ENCODE data around the gene PTPN11. TPM values are rescaled to one million over a fixed set of nuclear protein-coding genes. Genes with fewer than 3 reads are reported as not detected.

Gene PTPN11
- polyA plus RNA-seq, 2 of the 4 experiments (the other 2 are of a cell fraction): 78.6 to 194 TPM

DNA sequence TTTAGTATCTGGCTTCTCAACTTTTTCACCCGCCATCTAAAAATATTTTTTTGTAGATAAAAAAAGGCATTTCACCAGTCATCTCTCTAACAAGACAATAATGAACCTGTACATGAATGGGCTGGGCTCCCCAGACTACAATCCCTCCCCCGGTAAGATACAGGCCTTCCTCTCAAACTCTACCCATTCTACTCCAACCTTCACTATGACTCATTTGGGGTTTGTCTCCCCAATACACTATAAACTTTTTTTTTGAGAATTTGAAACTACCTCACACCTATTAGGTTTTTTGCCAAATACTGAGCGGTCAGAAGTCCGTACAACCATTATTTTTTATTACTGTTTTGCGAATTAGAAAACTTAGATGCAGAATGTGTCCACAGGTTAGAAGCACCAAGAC, 10.1 kb upstream of the PTPN11 start:
- FAIRE-seq (no peak), ATAC-seq (no peak), DNase-seq (ENCODE audit: low read depth in 1 of 2, low spot score in 1 of 2) (no peak)
- Histone ChIP-seq H3K4me3 (peak overlapping the region; percentile 66), H3K9me3 (no peaks in the 10 kb centered on the region), H3K4me2 (peak overlapping the region; percentile 87), H3K4me1 (peaks cover 17% of the 10 kb centered on the region), H3K27ac (peak overlapping the region; percentile 92 to 99)
- no peak for TF ChIP-seq RNF2 (IDR thresholded peaks at IDR 0.05; ENCODE audit: borderline replicate concordance, low read depth)
- TF ChIP-seq HEYL (CRISPR knock-in tag; IDR thresholded peaks at IDR 0.05): no peak
- TF ChIP-seq, protein P1, sequence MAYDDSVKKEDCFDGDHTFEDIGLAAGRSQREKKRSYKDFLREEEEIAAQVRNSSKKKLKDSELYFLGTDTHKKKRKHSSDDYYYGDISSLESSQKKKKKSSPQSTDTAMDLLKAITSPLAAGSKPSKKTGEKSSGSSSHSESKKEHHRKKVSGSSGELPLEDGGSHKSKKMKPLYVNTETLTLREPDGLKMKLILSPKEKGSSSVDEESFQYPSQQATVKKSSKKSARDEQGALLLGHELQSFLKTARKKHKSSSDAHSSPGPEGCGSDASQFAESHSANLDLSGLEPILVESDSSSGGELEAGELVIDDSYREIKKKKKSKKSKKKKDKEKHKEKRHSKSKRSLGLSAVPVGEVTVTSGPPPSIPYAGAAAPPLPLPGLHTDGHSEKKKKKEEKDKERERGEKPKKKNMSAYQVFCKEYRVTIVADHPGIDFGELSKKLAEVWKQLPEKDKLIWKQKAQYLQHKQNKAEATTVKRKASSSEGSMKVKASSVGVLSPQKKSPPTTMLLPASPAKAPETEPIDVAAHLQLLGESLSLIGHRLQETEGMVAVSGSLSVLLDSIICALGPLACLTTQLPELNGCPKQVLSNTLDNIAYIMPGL (CRISPR knock-in tag; IDR thresholded peaks at IDR 0.05; ENCODE audit: borderline replicate concordance): 0 out of 2 replicates have a peak, but pooled peaks have one; percentile 50
- no peak for TF ChIP-seq FOSL2 (IDR thresholded peaks at IDR 0.05)
- peak; percentile 54 for TF ChIP-seq FOSL2 (CRISPR knock-in tag; IDR thresholded peaks at IDR 0.05)
- no peak for TF ChIP-seq HOXA7 (CRISPR knock-in tag; IDR thresholded peaks at IDR 0.05)
- no peak for TF ChIP-seq RCOR1 (IDR thresholded peaks at IDR 0.05; ENCODE audit: low read depth, low read length)
- TF ChIP-seq EHF (CRISPR knock-in tag; IDR thresholded peaks at IDR 0.05): no peak
- TF ChIP-seq, protein P2, sequence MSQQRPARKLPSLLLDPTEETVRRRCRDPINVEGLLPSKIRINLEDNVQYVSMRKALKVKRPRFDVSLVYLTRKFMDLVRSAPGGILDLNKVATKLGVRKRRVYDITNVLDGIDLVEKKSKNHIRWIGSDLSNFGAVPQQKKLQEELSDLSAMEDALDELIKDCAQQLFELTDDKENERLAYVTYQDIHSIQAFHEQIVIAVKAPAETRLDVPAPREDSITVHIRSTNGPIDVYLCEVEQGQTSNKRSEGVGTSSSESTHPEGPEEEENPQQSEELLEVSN (IDR thresholded peaks at IDR 0.05; ENCODE audit: borderline replicate concordance, low read depth): no peak
- no peak for TF ChIP-seq TP53 (CRISPR knock-in tag; IDR thresholded peaks at IDR 0.05)
- TF ChIP-seq, protein P3, sequence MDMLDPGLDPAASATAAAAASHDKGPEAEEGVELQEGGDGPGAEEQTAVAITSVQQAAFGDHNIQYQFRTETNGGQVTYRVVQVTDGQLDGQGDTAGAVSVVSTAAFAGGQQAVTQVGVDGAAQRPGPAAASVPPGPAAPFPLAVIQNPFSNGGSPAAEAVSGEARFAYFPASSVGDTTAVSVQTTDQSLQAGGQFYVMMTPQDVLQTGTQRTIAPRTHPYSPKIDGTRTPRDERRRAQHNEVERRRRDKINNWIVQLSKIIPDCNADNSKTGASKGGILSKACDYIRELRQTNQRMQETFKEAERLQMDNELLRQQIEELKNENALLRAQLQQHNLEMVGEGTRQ (IDR thresholded peaks at IDR 0.05): no peak
- TF ChIP-seq JUN (IDR thresholded peaks at IDR 0.05): no peak
- TF ChIP-seq POLR2AphosphoS2 (conservative IDR thresholded peaks at IDR 0.05; ENCODE audit: low read length): no peak; the same call in 1 of the 2 replicates
- TF ChIP-seq EP300 (IDR thresholded peaks at IDR 0.05): no peak
- no peak for TF ChIP-seq CEBPB (IDR thresholded peaks at IDR 0.05)
- no peak for TF ChIP-seq GATA3 (IDR thresholded peaks at IDR 0.05; ENCODE audit: borderline replicate concordance)
- TF ChIP-seq RARB (CRISPR knock-in tag; IDR thresholded peaks at IDR 0.05): no peak
- no peak for TF ChIP-seq POLR2A (IDR thresholded peaks at IDR 0.05; ENCODE audit: low read length)
- WGBS (ENCODE audit: missing lambda C conversion rate): 1% methylated on average over 5 of the region's 5 CpGs
- ChIA-PET POLR2A (no interaction called here), CTCF (no interaction called here)

DNA sequence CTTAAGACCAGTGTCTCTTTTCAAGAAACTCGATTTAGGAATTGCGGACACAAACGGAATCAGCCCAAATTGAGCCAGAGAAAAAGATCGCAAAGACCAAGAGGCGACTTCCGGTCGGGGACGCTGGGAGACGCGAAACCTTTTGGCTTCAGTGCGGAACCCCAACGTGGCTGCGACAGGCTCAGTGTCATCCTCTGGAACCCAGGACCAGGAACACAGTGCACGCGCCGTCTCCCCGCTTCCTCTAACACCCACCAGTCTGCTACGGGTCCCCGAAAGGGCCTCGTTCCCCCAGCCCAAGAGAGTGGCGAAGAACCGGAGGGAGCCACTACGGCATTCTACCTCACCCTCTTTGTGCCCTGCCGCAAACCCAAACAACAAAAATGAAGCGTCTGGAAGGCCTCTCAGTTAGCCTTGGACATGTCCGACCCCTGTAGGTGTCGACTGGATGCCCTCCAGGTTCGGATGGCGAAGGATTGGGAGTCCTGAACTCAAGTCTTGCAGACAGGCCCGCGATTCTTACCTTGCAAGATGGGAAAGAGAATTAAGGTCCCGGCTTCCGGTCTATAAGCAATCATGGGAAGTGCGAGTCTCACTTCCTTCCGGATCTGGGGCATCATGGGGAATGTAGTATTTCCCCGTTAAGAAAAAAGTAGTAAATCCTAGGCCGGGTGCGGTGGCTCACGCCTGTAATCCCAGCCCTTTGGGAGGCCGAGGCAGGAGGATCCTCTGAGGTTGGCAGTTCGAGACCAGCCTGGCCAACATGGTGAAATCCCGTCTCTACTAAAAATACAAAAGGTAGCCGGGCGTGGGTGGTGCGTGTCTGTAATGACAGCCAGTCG, 9.5 kb upstream of the PTPN11 start, which contains the start of gene RPL6:
RPL6 (minus strand) TSS at position 542 of the 842 bp plus-strand sequence. CDS start 949 bp downstream, outside the sequence.
- no peak for FAIRE-seq
- H3K9me3 ChIP-seq: no peaks in the 10 kb centered on the region
- peak; percentile 96 to 97 for DNase-seq (ENCODE audit: low read depth in 1 of 2, low spot score in 1 of 2)
- 11% methylated on average over 45 of the region's 46 CpGs for WGBS (ENCODE audit: missing lambda C conversion rate)
- H3K27ac ChIP-seq: peak within 1 kb of the TSS; percentile 92 to 99
- peak within 1 kb of the TSS; percentile 66 for H3K4me3 ChIP-seq
- POLR2A ChIA-PET: no interaction called here
- peak within 1 kb of the TSS; percentile 87 for H3K4me2 ChIP-seq
- H3K4me1 ChIP-seq: peaks cover 17% of the 10 kb centered on the region
- ATAC-seq: peak; percentile 95 to 97
- CTCF ChIA-PET: interaction anchor here (1.2 kb wide), 1 partner anchor 9 kb away, joined by 3 read pairs; no protein-coding TSS in a partner anchor
- TF ChIP-seq RARB (CRISPR knock-in tag; IDR thresholded peaks at IDR 0.05) (peak; percentile 44; the same call in 1 of the 2 replicates), MYC (IDR thresholded peaks at IDR 0.05; ENCODE audit: borderline replicate concordance, low read length) (peak; percentile 87), JUN (IDR thresholded peaks at IDR 0.05) (peak; percentile 97 to 99), POLR2A (IDR thresholded peaks at IDR 0.05; ENCODE audit: low read length) (peak; percentile 95), RCOR1 (IDR thresholded peaks at IDR 0.05; ENCODE audit: low read depth, low read length) (0 out of 2 replicates have a peak, but pooled peaks have one; percentile 65), HDAC2 (IDR thresholded peaks at IDR 0.05) (0 out of 2 replicates have a peak, but pooled peaks have one; percentile 61), HOXA7 (CRISPR knock-in tag; IDR thresholded peaks at IDR 0.05) (no peak), ZNF302 (CRISPR knock-in tag; IDR thresholded peaks at IDR 0.05) (no peak), CHD4 (IDR thresholded peaks at IDR 0.05; ENCODE audit: borderline replicate concordance) (peak; percentile 53; the same call in 1 of the 2 replicates), RFX5 (IDR thresholded peaks at IDR 0.05) (no peak), EHF (CRISPR knock-in tag; IDR thresholded peaks at IDR 0.05) (0 out of 2 replicates have a peak, but pooled peaks have one; percentile 55), GATA3 (IDR thresholded peaks at IDR 0.05; ENCODE audit: borderline replicate concordance) (peak; percentile 27; the same call in 1 of the 2 replicates), TP53 (CRISPR knock-in tag; IDR thresholded peaks at IDR 0.05) (0 out of 2 replicates have a peak, but pooled peaks have one; percentile 17)
- TF ChIP-seq, protein P4, sequence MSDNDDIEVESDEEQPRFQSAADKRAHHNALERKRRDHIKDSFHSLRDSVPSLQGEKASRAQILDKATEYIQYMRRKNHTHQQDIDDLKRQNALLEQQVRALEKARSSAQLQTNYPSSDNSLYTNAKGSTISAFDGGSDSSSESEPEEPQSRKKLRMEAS (IDR thresholded peaks at IDR 0.05): peak; percentile 98
- TF ChIP-seq, protein P5, sequence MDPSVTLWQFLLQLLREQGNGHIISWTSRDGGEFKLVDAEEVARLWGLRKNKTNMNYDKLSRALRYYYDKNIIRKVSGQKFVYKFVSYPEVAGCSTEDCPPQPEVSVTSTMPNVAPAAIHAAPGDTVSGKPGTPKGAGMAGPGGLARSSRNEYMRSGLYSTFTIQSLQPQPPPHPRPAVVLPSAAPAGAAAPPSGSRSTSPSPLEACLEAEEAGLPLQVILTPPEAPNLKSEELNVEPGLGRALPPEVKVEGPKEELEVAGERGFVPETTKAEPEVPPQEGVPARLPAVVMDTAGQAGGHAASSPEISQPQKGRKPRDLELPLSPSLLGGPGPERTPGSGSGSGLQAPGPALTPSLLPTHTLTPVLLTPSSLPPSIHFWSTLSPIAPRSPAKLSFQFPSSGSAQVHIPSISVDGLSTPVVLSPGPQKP (IDR thresholded peaks at IDR 0.05; ENCODE audit: low read depth, low read length): 0 out of 2 replicates have a peak, but pooled peaks have one; percentile 10
- TF ChIP-seq, protein P6, sequence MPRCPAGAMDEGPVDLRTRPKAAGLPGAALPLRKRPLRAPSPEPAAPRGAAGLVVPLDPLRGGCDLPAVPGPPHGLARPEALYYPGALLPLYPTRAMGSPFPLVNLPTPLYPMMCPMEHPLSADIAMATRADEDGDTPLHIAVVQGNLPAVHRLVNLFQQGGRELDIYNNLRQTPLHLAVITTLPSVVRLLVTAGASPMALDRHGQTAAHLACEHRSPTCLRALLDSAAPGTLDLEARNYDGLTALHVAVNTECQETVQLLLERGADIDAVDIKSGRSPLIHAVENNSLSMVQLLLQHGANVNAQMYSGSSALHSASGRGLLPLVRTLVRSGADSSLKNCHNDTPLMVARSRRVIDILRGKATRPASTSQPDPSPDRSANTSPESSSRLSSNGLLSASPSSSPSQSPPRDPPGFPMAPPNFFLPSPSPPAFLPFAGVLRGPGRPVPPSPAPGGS (IDR thresholded peaks at IDR 0.05): peak; percentile 96
- TF ChIP-seq, protein P7, sequence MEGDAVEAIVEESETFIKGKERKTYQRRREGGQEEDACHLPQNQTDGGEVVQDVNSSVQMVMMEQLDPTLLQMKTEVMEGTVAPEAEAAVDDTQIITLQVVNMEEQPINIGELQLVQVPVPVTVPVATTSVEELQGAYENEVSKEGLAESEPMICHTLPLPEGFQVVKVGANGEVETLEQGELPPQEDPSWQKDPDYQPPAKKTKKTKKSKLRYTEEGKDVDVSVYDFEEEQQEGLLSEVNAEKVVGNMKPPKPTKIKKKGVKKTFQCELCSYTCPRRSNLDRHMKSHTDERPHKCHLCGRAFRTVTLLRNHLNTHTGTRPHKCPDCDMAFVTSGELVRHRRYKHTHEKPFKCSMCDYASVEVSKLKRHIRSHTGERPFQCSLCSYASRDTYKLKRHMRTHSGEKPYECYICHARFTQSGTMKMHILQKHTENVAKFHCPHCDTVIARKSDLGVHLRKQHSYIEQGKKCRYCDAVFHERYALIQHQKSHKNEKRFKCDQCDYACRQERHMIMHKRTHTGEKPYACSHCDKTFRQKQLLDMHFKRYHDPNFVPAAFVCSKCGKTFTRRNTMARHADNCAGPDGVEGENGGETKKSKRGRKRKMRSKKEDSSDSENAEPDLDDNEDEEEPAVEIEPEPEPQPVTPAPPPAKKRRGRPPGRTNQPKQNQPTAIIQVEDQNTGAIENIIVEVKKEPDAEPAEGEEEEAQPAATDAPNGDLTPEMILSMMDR (IDR thresholded peaks at IDR 0.05): no peak
